ENCODE data around the gene KCTD11. TPM values are rescaled to one million over a fixed set of nuclear protein-coding genes. Genes with fewer than 3 reads are reported as not detected.

The KCTD11 gene
- 3.4 and 5.1 TPM in 2 replicates for total RNA-seq (2014; rRNA removed; shearing (Covaris generic))

DNA sequence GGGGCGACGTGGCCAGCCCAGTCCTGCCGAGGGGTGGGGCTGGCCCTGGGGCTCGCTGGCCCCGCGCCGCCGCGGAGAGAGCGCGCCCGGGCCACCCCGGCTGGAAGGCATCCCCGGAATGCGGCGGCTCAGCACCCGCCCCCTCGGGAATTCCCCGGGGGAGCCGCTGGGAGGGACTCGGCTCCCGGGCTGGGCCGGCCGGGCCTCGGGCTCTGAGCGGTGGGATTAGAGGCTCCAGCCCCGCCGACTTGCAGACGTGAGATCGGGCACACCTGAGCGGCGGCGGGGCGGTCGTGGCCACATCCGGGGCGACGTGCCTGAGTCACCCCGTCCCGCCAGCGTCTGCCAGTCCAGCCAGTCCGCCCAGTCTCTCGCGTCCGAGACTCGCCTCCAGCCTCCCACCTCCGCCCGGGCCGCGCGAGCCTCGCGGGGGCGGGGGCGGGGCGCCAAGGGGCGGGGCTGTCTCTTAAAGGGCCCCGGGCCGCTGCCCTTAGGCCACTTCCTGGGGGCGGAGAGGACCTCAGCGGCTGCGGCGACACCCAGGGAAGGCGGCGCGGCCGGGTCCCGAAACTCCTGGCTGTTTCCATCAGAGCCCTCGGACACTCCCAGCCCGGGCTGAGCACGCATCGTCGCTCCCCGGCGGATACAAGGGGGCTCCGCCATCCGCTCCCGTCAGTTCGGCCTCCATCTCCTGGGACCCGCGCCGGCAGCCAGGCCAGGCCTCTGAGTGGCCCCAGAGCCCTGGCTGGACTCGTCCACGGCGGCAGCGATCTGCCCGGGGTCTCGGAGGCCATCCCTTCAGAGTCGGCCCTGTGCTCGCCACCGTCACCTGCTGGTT, at the start of gene KCTD11:
Gene KCTD11, plus strand, starts transcription at position 498 of the 838 bp plus-strand sequence.
- DNase-seq (ENCODE audit: low read depth), result peak; percentile 90

DNA sequence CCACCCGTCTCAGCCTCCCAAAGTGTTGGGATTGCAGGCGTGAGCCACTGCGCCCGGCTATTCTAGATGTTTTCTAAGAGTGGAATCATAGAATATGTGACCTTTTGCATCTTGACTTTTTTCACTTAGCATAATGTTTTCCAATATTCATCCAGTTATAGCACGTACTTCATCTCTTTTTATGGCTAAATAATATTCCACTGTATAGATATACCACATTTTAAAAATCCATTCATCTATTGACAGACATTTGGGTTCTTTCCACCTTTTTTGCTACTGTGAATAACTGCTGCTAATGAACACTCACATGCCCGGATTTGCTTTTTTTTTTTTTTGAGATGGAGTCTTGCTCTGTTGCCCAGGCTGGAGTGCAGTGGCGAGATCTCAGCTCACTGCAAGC, 47.8 kb upstream of the KCTD11 start:
- no peak for DNase-seq (ENCODE audit: low read depth)

DNA sequence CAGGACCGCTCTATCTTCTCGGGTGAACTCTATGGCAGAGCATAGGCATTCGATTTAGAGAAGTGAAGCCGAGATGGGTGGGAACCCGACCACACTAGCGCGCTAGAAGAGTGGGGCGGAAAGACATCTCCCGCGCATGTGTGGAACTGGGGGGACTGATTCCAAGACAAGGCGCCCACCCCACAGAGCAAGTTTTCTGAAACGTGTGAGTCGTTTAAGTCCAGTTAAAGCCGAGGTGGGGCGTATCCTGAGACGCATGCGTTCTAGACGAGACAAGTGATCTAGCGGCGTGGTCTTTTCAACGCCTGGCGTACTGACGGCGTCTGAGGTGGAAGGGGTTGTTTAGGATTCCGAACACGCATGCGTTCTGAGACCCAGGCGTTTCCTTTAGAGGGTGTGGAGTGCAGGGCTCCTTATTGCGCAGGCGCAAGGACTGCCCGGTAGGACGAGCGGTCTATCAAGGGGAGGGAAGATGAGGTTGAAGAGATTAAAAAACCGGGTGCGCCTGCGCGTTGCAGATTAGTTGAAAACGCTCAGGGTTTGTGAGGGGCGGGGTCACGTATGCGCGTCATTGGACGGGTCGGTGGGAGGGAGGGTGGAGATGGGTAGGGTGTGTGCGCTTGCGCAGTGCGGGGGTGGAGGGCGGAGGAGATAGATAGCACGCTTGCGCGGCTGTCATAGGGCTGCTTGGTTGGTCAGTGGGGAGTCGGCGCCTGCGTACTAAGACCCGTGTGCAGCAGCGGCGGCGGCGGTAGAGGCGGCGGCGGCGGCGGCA, 44.9 kb upstream of the KCTD11 start, which contains the start of gene EIF5A:
Gene EIF5A, plus strand, starts transcription at position 718 of the 775 bp plus-strand sequence. CDS start 2,008 bp downstream, outside the sequence.
- peak; percentile 99 for DNase-seq (ENCODE audit: low read depth)

DNA sequence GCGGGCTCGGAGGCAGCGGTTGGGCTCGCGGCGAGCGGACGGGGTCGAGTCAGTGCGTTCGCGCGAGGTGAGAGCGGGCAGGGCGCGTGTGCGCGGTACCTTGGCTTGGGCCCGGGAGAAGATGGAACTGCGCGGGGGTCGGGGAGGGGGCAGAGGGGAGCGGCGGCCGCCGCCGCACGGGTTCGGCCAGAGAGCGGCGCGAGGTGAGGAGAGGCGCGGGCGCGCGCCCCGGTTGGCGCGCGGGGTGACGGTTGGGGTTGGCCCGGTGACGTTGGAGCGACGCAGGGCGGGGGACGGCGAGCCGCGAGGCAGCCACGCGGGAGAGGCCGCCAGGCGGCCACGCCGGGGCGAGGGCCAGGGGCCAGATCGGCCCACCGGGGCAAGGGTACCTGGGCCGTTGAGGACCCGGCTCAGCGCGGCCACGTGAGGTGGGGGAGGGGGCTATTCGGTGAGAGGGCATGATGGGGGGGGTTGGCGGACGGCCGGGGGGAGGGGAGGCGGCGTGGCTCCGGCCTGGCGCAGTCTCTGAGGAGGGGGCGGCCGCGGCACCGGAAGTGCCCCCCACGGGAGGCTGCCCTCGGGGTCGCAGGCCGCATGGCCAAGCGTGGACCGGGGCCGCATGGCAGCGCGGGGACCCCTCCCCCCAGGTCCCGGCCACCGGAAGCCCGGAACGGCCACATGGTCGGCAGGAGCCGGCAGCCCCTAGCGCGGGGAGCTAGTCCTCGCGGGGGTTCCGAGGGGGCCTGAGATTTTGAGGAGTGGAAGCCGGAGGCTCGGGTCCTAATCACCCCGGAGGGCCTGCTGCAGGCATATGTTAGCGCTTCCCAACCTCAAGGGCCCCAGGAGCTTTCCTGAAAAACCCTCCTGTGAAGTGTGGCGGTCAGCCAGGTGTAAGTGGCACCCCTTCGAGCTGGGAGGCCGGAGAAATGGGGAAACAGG, 44.0 kb upstream of the KCTD11 start:
- no peak for DNase-seq (ENCODE audit: low read depth)

DNA sequence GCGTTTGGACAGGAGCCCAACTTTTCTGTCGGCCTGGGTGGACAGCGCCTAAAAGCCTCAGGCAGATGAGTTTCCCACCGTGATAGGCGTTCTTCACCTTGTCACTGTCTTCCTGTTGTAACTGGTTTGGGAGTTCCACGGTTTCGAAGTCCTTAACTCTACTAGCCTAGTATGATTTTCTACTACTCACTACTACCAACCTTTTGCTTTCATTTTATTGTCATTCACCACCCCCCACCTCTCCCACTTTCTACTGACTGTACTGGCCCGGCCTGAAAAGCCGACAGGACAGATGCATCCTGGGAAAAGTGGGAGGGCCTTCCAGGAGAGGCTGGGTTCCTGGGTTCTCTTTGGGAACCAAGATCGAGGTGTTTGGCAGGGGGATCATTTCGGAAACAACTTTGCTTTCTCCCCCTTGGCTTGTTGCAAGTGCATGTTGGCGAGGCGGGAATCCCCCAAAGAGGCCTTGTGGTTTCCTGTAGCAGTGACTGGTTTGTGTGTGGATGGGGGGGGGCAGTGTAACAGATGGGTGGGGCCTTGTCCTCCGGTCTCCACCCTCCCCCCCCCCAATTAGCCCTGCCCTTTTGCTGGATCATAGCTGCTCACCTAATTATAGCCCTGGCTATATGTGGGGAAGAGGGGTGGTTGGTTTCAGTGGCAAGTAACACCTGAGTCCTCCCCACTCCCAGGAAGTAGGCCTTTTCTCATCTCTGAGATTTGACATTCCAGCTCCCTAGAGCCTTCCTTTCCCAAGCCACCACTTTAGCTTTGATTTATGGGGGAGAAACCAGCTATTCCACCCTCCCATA, 43.1 kb upstream of the KCTD11 start:
- DNase-seq (ENCODE audit: low read depth), result peak; percentile 81

DNA sequence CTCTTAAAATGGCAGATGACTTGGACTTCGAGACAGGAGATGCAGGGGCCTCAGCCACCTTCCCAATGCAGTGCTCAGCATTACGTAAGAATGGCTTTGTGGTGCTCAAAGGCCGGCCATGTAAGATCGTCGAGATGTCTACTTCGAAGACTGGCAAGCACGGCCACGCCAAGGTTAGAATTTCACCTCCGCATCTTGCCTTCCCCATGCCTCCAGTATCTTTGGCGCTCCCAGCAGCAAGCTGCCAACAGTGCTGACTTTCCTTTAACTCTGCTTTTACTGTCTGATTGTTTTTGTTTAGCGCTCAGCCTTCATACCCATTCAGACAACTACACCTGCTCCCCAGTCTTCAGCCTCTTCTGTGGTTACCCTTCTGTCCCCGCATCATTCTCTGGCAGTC, 42.3 kb upstream of the KCTD11 start:
- no peak for DNase-seq (ENCODE audit: low read depth)

DNA sequence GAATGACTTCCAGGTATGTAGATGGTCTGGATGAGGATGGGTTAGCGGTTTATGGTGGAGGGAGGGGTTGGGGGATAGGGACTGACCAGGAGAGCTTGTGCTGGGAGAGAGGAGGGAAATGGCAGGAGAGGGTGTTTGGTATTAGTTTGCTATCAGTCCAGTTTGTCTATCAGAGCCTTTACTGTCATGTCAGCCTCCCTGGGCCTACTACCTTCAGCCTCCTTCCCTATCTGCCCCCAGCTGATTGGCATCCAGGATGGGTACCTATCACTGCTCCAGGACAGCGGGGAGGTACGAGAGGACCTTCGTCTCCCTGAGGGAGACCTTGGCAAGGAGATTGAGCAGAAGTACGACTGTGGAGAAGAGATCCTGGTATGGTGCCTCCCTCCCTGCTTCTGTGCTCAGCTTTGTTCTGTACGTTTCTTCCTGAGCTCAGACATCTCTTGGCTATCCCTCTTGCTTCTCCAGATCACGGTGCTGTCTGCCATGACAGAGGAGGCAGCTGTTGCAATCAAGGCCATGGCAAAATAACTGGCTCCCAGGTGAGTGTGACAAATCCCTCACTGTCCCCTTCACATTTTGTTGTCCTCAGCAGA, 40.8 kb upstream of the KCTD11 start:
- DNase-seq (ENCODE audit: low read depth), result no peak

DNA sequence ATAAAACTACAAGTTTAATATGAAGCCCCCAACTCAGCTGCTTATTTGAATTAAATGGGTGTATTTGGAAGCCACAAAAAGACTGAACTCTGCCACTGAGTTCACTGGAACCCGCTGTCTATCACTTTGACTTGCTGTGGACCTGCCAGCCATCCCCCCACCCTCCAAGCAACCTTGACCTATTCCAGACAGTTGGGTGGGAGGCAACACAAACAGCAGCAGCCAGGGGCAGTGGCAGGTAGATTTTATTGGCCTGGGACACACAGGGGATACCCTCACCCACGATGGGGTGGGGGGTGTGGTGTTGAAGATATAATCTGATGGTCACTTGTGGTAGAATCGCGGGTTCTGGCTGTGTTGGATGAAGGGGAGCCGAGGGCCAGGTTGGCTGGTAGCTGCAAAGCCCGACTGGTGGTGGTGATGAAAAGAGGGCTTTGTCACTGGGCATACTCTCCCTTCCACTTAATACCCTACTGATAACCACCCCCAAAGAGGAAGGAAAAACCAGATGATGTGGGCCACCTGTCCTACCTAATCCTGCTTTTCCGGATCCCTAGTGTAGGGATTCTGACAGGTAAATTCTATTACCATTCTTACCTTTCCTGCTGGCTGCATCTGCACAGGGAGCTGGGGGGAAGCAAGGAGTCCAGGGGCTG, 39.4 kb upstream of the KCTD11 start:
- DNase-seq (ENCODE audit: low read depth), result no peak

DNA sequence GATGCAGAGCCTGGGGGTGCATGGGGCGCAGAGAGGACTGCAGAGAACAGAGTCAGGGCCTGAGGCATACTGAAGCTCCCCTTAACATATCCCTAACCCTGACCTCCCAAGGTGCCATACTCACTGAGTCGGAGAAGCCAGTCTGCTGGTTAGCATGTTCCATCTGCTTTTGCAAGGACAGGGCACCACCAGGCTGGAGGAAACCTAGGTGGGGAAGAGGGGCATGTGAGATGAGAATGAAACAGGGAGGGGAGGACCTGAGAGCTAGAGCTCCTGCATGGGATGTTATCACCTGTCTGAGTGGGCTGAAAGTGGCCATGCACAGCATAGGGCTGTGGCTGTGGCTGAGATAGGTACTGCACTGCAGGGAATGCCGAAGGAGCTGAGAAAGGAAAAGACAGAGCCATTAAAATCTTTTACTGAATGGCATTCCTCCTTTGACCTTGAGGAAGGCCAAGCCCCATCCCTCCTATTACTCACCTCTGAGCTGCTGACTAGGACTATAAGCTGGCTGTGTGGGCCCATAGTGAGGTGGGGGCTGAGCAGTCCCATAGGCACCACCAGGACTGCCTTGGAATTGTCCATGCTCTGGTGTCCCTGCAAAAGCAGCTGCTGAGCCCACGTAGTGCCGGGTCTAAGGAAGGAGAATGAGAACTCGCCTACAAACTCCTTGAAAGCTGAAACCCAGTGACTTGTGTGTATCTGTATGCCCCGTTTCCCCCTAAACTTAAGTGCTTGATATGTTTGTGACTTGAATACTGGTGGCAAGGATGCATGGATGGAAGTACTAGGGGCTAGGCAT, 38.7 kb upstream of the KCTD11 start:
- no peak for DNase-seq (ENCODE audit: low read depth)

DNA sequence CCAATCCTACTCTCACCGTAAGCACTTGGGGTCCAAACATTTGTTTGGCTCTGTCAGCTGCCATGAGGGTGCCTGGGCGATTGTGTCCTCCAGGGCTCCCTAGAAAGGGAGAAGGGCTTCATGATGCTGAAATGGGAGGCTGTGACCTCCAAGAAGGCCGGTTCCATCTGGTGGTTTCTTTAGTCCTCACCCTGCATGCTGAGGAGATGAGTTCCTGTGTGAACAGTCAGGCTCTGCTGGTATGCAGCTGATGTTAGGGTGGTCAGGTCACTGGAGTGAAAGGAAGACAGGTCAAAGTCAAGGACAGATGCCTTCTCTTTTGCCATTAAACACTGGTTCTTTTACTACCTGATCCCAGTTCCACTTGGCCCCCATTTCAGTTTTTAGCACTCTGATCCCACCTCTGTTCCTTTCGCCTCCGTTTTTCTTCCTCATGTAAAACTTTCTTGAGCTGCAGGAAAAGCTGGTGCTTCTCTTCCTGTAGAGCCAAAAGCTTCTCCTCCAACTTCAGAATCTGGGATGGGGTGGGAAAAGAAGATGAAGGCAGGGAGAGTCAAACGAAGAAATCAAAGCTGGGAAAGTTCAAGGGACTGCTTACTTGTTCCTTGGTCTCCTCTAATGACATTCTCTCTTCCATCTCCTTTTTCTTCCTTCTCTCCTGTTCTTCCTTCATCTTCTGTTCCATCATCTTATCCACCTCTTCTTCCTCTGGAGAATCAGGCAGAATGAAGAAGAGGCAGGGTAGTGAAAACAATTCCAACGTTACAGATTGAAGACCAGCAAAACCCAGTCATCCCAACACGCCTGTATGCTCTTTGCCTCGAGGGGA, 37.9 kb upstream of the KCTD11 start:
- DNase-seq (ENCODE audit: low read depth), result no peak

DNA sequence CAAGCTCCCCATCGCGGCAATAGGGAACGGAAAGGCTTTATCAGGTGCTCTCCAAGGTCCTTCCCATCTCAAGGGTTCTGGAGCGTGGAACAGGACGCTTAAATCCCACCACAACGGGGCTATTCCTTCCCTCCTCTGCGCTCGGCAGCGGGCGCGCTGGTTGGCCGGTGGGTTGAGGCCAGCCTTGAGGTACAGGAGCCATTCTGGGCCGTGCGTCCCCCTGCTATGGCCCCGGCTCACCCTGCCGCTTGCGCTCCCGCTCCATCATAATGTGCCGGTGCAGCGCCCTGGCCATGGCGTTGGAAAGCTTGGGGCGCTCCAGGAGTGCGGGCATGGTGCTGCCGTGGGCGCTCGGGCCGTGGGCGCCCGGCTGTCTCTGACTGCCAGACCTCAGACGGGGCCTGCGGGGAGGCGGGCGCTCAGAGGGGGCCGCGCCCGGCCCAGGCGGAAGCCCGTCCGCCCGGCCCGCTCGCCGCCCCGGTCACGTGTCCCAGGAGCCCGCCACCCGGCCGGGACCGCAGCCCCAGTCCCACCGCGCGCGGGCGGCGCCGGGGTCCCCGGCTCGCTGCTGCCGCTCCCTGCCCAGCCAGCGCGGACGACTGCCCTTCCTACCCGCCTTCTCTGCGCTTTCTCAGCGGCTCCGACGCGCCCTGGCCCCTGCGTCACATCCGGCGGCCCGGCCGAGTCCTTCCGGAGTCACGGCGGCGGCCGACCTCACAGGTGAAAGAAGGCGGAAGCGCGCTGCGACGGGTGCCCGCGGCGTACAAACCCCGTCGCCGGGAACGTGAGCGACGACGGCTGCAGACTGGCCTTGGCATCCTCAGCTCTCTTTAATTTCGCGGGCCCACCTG, 37.0 kb upstream of the KCTD11 start, which contains the start of gene GPS2:
Gene GPS2, minus strand, starts transcription at position 642 of the 851 bp plus-strand sequence. Its CDS starts 308 bp downstream, at position 334.
- peak; percentile 76 for DNase-seq (ENCODE audit: low read depth)

DNA sequence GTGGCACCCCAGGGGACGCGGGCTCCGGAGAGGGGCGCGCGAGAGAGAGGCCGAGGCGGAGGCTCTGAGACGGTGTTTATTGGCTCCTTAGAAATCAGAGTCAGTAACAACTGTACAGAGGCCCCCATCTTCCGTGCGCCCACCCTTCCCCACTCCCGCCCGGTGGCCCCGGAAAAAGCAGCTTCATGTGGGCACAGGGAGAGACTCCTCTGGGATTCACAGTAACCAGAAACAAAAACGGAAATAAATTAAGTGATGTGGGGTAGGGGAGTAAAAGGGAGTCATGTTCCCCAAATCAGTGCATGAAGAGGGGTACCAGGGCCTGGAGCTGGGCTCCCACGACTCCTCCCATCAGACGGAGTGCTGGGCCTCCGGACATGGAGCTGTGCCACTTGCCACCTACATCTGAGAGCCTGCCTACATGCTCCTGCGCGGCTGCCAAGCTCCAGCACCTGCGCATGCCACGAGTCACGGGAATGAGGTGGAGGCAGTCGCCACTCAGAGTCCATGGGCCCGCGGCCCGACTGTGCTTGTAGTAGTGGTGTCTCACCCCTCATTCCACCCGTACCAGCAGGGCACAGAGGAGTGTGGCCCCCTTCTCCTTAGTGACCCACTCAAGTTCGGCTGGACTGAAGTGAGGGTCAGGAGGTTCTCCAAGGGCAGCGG, 36.3 kb upstream of the KCTD11 start:
- DNase-seq (ENCODE audit: low read depth), result no peak

DNA sequence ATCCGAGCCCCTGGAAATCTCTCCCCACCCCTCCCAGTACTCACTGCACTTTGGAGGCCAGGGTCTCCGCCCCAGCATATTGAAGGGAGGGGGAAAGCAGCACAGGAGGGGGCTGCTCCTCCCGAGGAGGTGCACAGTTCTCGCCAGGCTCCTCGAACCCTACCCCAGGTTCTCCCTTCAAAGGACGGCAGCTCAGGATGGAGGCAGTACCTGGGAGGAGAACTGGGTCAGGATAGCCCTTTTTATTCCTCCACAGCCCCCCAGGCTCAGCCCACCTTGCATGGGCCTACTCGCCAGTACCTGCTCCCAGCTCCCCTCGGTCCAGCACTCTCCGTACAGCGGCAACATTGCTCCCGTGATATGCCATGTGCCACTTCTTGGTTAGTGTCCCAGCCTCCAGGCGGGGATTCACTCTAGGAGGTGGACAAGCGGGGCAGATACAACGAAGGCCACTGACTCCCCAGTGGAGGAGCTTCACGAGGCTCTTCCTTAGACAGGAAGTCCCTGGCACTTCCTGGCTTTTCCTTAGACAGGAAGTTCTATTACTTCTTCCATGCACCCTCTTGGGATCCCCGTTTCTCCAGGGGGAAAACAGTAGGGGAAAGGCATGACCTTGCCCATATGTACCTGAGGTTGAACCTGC, 34.7 kb upstream of the KCTD11 start:
- DNase-seq (ENCODE audit: low read depth), result no peak

DNA sequence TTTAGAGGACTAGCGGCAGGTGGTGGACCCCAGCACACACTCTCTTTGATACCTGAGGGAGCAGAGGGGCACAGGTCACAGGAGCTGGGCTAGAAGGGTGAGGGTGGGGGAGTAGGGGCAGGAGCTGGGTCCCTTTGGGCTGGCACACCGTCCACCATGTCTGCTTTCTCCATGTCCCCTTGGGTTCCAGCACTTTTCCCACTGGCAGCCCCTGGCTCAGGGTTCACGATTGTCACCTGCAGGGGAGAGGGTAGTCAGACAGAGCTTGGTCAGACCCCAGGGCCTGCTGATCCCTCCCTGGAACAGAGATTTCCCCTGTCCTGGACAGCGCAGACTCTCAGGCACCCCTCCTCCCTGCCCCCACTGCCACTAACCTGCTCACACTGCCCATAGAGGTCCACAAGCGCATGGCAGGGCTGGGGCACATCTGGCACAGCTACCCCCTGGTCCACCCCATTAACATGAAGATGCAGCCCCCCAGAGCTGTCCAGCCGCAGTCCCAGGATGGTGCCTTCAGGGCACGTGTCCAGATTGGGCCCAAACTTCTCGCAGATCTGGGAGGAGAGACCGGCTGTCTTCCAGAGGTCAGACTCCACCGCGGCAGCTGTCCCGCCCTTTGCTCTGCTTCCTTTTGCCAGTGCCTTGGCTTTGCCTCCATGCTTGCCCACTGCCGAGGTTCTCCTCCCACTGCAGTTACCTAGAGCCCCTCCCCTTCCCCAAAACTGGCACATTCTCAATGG, 33.7 kb upstream of the KCTD11 start:
- DNase-seq (ENCODE audit: low read depth), result no peak

DNA sequence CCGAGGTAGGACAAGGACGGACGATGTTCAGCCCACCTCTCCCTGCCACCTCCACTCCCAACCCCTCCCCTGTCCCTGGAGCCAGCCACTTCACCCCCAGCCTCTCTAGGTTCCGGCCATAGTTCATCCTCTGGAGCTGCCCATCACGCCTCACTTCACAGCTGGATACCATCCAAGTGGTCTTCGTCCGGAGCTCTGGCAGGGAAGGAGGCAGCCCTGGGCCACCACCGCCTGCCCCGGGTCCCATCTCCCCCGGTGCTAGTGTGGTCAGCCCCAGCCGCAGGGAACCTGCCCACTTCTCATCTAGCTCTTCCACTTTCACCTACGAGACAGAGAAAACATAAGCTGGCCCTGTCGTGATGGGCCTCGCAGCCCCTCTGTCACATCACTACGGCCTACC, 30.5 kb upstream of the KCTD11 start:
- DNase-seq (ENCODE audit: low read depth), result no peak
